H7 (cell line): ENCODE measurements around the gene PKNOX2. TPM values are rescaled to one million over a fixed set of nuclear protein-coding genes. Genes with fewer than 3 reads are reported as not detected.

ENCODE experiments used
- DNase-seq: peaks from one replicate; pipeline ENCODE4 v3.0.0; 2012
- H3K27me3 ChIP-seq: 2 replicates; pipeline ENCODE4 v1.6.0; 2011; ENCODE audit warnings: mild to moderate bottlenecking, low read length; ENCODE audit not compliant: control insufficient read depth, insufficient read depth
- H3K36me3 ChIP-seq: replicated peaks from 2 replicates; pipeline ENCODE4 v1.5.1; 2011; ENCODE audit warnings: low read length; ENCODE audit not compliant: control insufficient read depth, insufficient read depth
- H3K4me3 ChIP-seq: 2 replicates; pipeline ENCODE4 v1.5.1; 2011; ENCODE audit warnings: low read depth, mild to moderate bottlenecking, control low read depth, low read length, moderate library complexity; ENCODE audit not compliant: insufficient read depth
- total RNA-seq: library from RNA; depleted of rRNA; stranded (reverse); fragments of >200 nt; shearing (Covaris generic); gene quantifications from 2 replicates; pipeline ENCODE4 v1.2.3, GENCODE V29; 2014

PKNOX2 gene
- total RNA-seq, 1 experiment from 2014 or later: 1.6 TPM

GRCh38 chr11:125272821-125273220 is 108.3 kb downstream of the PKNOX2 start:
- no peak for DNase-seq
- Histone ChIP-seq H3K4me3 (no peak overlapping the region), H3K36me3 (no peaks in the 10 kb centered on the region), H3K27me3 (no peaks in the 10 kb centered on the region; the same call in 1 of the 2 replicates)

DNA sequence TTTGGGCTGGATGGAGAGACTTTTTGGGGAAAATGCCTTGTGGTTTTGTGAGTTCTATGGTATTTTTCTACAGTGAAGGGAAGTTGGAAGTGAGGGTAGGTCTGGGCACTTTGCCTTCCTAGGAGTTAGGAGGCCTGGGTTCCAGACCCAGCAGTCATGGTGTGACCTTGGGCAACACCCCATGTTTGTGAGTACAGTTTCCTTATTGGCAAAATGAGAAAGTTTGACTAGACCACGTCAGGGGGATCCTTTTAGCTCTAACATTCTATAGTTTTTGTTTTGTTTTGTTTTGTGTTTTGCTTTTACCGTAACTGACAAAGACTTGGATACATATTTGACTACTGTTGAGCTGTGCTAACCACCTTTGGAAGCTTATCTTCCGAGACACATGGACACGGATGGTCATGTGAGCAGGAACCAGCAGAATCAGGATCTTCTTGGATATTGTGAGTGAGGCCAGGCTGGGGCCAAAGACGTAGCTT is 109.0 kb downstream of the PKNOX2 start:
- DNase-seq: no peak
- H3K4me3 ChIP-seq: no peak overlapping the region
- H3K27me3 ChIP-seq: no peaks in the 10 kb centered on the region; the same call in 1 of the 2 replicates
- no peaks in the 10 kb centered on the region for H3K36me3 ChIP-seq

- Histone ChIP-seq H3K4me3 (no peak overlapping the region), H3K36me3 (no peaks in the 10 kb centered on the region), H3K27me3 (no peaks in the 10 kb centered on the region; the same call in 1 of the 2 replicates)
- no peak for DNase-seq
Measured at GRCh38 chr11:125274309-125274708, 109.8 kb downstream of the PKNOX2 start.

DNA sequence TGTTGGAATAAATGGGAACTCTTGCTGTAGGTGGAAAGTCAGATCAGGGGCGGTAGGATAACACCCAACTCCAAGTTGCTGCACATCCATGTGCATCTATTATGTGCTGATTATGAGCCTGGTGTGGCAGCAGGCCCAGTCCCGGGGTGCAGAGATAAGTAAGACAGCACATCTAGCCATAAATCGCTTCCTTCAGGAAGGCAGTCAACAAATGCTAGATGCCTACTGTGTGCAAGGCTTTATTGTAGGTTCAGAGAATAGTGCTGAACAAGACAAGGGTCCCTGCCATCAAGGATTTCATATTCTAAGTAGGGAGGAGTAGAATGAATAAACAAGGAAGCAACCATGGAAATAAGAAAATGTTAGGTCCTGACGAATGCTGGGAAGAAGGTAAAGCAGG is 110.2 kb downstream of the PKNOX2 start:
- no peak for DNase-seq

DNA sequence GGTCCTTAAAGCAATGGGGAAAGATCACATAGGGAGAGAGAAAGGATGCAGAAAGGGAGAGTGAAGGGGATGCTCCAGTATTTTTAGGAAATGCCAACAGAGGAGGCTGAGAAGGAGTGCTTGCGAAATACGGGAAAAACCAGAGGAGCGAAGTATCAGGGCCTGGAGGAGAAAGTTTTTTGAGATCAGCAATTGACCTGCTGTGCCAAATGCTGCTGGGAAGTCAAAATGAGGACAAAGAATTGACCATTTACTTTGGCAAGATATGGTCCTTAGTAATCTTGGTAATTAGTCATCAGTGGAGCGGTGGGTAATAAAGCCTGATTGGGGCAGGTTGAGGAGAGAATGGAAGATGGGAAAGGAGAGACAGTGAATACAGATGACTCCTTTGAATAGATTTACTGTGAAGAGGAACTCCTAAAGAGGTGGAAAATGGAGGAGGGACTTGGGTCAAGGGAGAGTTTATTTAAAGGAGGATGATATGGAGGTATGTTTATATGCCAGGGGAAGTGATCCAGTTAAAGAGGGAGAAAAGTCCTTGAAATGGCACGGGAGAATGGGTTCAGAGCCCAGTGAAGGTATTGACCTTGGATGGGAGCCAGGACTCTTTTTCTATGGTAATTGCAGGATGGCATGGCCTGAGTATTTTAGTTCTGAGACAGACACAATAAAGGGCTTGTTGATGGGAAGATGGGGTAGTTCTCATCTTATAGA is 111.5 kb downstream of the PKNOX2 start:
- H3K36me3 ChIP-seq: no peaks in the 10 kb centered on the region
- H3K27me3 ChIP-seq: no peaks in the 10 kb centered on the region; the same call in 1 of the 2 replicates
- no peak overlapping the region for H3K4me3 ChIP-seq
- no peak for DNase-seq

More for the DNA sequence above, 110.2 kb downstream of the PKNOX2 start:
- Histone ChIP-seq H3K27me3 (no peaks in the 10 kb centered on the region; the same call in 1 of the 2 replicates), H3K4me3 (no peak overlapping the region), H3K36me3 (no peaks in the 10 kb centered on the region)

- H3K36me3 ChIP-seq: no peaks in the 10 kb centered on the region
- H3K4me3 ChIP-seq: no peak overlapping the region
- no peaks in the 10 kb centered on the region; the same call in 1 of the 2 replicates for H3K27me3 ChIP-seq
- no peak for DNase-seq
Measured at GRCh38 chr11:125276619-125276976, 112.0 kb downstream of the PKNOX2 start.

DNA sequence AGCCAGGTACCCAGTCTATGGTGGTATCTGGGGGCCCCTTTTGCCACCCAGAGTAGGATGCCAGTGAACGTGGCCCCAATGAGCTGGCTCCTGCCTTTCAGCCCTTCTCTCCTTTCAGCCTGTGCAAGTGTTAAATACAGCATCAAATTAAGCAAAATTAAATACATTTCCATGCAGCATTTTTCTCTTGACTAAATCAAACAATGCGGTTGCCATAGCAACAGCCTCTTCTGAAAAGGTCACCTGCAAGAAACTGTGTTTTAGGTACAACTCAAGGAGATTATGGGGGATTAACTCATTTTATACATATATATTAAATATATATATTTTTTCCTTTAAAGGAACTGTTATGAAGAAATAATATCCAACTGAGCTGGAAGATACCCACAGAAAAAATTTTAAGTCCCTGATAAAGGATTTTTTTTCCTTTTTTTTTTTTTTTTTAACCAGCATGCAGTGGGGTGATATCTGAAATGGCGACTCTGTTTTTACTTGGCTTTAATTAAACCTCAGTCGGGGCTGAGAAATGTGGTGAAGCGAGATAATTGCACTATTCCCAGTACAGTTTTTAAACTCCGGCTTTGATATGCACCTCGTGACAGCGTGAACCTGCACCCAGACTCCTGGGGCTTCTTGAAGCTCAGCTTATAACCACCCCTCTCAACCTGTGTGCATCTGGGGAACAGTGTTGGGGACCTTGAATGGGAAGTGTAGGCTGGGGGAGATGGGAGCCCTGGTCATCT is 115.3 kb downstream of the PKNOX2 start:
- Histone ChIP-seq H3K27me3 (no peaks in the 10 kb centered on the region; the same call in 1 of the 2 replicates), H3K4me3 (no peak overlapping the region), H3K36me3 (no peaks in the 10 kb centered on the region)
- no peak for DNase-seq

- Histone ChIP-seq H3K4me3 (no peak overlapping the region), H3K36me3 (no peaks in the 10 kb centered on the region), H3K27me3 (no peaks in the 10 kb centered on the region; the same call in 1 of the 2 replicates)
- no peak for DNase-seq
Measured at GRCh38 chr11:125280646-125281045, 116.1 kb downstream of the PKNOX2 start.

DNA sequence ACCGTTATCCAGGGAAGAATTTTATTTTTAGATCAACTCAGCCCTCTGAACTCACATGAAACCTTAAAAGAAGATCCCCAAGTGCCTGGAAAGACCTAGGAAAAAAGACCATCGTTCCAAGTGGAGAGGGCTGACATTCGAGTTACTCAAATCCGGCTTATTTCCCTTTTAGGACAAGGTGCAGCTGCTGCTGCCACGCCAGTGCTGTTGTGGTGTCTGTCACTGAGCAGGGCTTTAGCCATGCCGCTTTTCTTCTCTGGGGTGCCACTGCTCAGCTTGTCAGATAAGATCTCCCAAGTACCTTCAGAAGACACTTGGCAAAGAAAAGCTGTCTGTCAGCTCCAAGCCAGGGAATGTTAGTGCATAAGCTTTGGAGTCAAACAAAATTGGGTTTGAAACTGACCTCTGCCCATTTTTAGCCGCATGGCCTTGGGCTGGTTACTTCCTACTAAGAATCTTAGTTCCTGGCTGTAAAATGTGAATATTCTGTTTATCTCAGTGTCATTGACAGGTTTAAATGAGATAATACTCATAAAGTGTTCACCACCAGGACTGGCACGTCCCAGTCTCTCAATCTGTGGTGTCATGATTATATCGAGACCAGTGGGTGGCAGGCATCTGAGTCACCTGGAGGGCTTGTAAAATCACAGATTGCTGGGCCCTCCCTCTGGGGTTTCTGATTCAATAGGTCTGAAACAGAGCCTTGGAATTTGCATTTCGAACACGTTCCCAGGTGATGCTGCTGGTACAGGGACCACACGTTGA is 117.5 kb downstream of the PKNOX2 start:
- no peak overlapping the region for H3K4me3 ChIP-seq
- no peaks in the 10 kb centered on the region for H3K27me3 ChIP-seq
- DNase-seq: no peak
- H3K36me3 ChIP-seq: no peaks in the 10 kb centered on the region

- H3K4me3 ChIP-seq: no peak overlapping the region
- H3K36me3 ChIP-seq: no peaks in the 10 kb centered on the region
- H3K27me3 ChIP-seq: no peaks in the 10 kb centered on the region
- no peak for DNase-seq
Measured at GRCh38 chr11:125282596-125282914, 118.0 kb downstream of the PKNOX2 start.

DNA sequence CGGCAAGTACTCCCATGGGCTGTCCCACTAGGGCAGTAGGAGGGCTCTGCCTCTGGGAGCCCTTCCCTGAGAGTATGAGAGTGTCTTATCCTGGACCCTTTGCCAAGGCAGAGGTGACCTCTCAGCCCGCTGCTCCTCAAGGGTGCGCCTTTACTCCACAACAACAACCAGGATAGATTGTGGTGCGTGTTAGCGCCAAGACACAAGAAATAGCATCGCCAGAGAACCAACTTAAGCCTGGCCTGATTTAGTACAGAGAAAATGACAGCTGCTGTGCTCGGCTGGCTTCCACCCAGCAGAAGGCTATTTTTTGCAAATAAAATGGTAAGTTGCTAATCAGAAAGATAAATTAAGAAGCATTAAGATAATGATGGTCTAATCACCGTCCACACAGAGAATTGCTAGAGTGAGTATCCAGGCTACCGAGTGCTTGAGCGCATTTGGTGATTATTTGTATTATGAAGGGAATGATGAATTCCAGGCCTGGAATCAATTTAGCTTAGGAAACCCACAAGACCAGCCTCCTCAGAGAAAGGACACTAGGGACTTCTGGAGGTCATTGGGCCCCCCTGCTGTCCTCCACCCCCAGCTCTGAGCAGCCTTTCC is 119.8 kb downstream of the PKNOX2 start:
- DNase-seq: no peak
- H3K4me3 ChIP-seq: no peak overlapping the region
- no peaks in the 10 kb centered on the region for H3K36me3 ChIP-seq
- no peaks in the 10 kb centered on the region for H3K27me3 ChIP-seq

GRCh38 chr11:125285844-125286243 is 121.3 kb downstream of the PKNOX2 start:
- H3K27me3 ChIP-seq: no peaks in the 10 kb centered on the region
- no peaks in the 10 kb centered on the region for H3K36me3 ChIP-seq
- H3K4me3 ChIP-seq: no peak overlapping the region
- DNase-seq: no peak

GRCh38 chr11:125286486-125286885 is 121.9 kb downstream of the PKNOX2 start:
- Histone ChIP-seq H3K36me3 (no peaks in the 10 kb centered on the region), H3K27me3 (no peaks in the 10 kb centered on the region), H3K4me3 (no peak overlapping the region)
- no peak for DNase-seq

GRCh38 chr11:125287491-125288210 is 123.1 kb downstream of the PKNOX2 start:
- no peaks in the 10 kb centered on the region for H3K36me3 ChIP-seq
- no peak overlapping the region for H3K4me3 ChIP-seq
- no peaks in the 10 kb centered on the region for H3K27me3 ChIP-seq
- DNase-seq: no peak
